GM19023 (cell line): ENCODE data around the gene MAP7D1.
A peak's percentile ranks its signal among the peaks of the same experiment; 100 is the strongest.
"Not testable (repeated sequence)": the region's sequence is repeated elsewhere in the genome, so short reads cannot be mapped to it uniquely, and the experiment has no call there.

ENCODE experiments used
- ATAC-seq: cut with Tn5 transposase; IDR thresholded peaks from one replicate; pipeline ENCODE4 v1.9.1; 2021; ENCODE audit warnings: mild to moderate bottlenecking, moderate library complexity; ENCODE audit not compliant: unreplicated experiment

Gene MAP7D1

GRCh38 chr1:36199934-36200741 is 44.2 kb downstream of the MAP7D1 start:
- no peak for ATAC-seq

GRCh38 chr1:36203027-36203553 is 47.1 kb downstream of the MAP7D1 start:
- ATAC-seq: no peak

DNA sequence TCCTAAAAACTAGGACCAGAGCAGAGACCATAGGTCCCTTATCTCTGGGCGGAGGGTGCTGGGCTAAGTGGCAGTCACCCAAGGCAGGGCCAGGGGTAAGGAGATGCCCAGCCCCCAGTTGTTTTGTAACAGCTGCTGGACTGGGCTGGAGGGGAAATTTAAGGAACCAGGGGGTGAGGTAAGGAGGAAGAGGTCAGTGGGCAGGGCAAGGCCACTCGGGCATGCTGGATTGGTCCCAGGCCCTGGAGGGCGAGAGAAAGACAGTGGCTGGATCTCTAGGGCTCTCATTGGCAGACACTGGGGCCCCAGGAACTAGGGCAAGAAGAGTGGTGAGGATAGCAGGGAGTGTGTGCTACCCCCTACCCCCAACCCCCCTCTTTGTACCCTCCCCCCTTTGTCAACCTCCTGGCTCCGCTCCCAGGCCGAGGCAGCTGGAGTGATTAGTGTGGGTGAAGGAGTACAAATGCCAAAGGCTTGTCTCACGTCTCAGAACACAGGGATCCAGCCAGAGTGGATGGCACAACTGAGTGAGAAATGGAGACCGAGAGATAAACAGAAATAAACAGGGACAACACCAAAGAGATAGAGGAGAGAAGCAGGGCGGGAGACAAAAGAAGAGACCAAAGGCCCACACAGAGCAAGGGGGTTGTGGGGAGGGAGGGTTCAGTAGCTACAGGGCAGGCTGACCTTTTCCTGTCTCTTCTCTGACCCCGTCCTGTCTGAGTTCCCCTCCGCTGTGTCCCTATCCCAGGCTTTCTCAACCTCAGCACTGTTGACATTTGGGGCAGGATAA is 47.8 kb downstream of the MAP7D1 start:
- no peak for ATAC-seq

DNA sequence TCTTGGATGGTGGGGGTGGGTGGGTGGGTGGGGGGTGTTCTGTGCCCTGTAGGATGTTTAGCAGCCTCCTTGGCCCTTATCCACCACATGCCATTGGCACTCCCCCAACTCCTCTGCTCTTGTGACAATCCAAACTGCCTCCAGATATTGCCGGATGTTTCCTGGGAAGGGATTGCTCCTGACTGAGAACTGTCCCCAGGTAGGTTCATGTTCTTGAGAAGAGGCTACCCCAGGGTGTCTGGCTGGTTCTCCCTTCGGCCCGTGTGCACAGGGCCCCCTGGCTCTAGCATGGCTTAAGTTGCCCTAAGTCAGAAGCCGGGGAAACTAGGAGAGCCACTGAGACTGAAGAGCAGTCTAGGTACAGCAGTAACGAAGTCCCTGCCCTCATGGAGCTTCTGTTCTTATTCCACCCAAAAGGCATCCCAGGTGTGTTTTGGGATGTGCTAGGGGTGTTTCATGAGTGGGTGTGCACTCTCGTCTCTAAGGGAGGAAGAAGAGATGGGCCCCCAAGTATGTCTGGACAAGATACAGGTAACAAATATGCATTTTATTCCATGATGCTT is 48.5 kb downstream of the MAP7D1 start:
- ATAC-seq: no peak

- ATAC-seq: no peak
These were observed 50.4 kb downstream of the MAP7D1 start for GRCh38 chr1:36206323-36206858.

GRCh38 chr1:36207339-36207738 is 51.4 kb downstream of the MAP7D1 start:
- ATAC-seq: no peak

GRCh38 chr1:36208978-36209703 is 53.2 kb downstream of the MAP7D1 start:
- no peak for ATAC-seq

DNA sequence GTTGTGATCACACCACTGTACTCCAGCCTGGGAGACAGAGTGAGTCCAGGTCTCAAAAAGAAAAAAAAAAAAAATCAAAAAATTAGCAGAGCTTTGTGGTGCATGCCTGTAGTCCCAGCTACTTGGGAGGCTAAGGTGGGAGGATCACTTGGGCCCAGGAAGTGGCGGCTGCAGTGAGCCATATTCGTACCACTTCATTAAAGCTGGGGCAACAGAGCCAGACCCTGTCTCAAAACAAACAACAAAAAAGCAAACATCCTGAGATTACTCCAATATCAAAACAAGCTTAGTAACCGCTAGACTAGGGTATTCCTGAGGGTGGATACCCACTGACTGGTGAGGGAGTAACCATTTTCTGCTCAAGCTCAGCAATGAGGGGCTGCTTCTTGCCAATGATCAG is 55.3 kb downstream of the MAP7D1 start:
- no peak for ATAC-seq

DNA sequence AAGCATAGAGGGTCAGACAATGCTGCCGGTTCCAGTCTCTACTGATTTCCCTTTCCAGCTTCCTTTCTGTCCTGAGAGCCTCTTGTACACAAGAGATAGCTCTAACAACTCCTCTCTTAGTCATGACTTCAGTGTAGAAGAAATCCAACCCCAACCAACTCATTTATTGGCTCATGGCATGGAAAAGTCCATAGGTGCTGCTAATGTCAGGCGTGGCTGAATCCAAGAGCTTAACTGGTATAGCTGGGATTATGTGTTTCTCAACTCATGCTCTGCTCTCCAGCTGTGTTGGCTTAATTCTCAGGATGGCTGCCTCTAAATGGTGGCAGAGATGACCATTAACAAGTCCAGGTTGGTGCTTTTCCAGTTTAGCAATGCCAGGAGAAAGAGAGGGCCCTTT is 55.9 kb downstream of the MAP7D1 start:
- ATAC-seq: no peak

GRCh38 chr1:36212782-36213181 is 56.8 kb downstream of the MAP7D1 start:
- no peak for ATAC-seq

GRCh38 chr1:36217670-36218069 is 61.7 kb downstream of the MAP7D1 start:
- no peak for ATAC-seq

GRCh38 chr1:36221901-36222300 is 65.9 kb downstream of the MAP7D1 start:
- ATAC-seq: not testable (repeated sequence)

- no peak for ATAC-seq
These were observed 66.8 kb downstream of the MAP7D1 start for GRCh38 chr1:36222481-36223380.

DNA sequence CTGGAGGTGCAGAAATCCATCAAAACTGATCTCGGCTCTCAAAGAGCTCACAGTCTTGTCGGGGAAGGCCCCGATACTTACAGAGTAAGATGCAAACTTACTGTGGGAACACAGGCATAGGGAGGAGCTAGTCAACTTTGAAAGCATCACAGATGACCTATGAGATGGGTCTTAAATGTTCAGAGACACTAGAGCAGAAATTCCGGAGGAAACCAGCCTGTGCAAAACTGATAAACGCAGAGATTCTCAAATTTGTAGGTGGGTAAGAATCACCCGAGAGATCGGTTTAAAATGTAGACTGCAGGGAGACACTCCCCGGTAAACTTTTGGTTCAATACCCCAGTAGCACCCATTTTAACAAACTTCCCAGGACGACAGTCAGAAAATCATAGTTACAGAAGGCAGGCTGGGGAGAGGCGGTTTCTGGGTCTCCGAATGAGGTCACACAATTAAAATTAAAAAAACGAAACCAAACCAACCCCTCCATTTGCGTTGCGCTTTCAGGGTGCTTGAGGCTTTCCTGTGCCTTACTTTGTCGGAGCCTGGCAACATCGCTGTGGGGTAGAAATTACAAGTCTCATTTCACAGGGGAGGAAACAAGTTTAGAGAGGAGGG is 67.5 kb downstream of the MAP7D1 start:
- ATAC-seq: peak; percentile 9

GRCh38 chr1:36223996-36224536 is 68.1 kb downstream of the MAP7D1 start, which contains the start of gene THRAP3:
Gene THRAP3, plus strand, starts transcription at chr1:36224443. Its CDS starts 58,121 bp downstream, at chr1:36282564.
- ATAC-seq: peak; percentile 90

- peak; percentile 57 for ATAC-seq
These were observed 68.8 kb downstream of the MAP7D1 start for GRCh38 chr1:36224537-36225282.

- no peak for ATAC-seq
These were observed 69.4 kb downstream of the MAP7D1 start for GRCh38 chr1:36225283-36225899.

GRCh38 chr1:36230279-36230678 is 74.3 kb downstream of the MAP7D1 start:
- ATAC-seq: not testable (repeated sequence)
